GM12878 (cell line): ENCODE results near the gene STMP1.

Source experiments
- BMI1 ChIP-seq: fragments of 450-650 bp; IDR thresholded peaks from 2 replicates; pipeline ENCODE4 v1.6.1; 2016; ENCODE audit warnings: mild to moderate bottlenecking, moderate library complexity, borderline replicate concordance
- CREM ChIP-seq: IDR thresholded peaks from 2 replicates; pipeline ENCODE4 v1.6.1; 2014; ENCODE audit warnings: antibody characterized with exemption, low read depth
- E4F1 ChIP-seq: fragments of 450-650 bp; IDR thresholded peaks from 2 replicates; pipeline ENCODE4 v1.6.1; 2018; ENCODE audit warnings: borderline replicate concordance, mild to moderate bottlenecking; ENCODE audit not compliant: partially characterized antibody
- EGR1 ChIP-seq, 2 experiments: IDR thresholded peaks; 1 replicate in 1 of 2; 2 replicates in 1 of 2; pipeline ENCODE4 v1.6.1; 2011 to 2012; ENCODE audit warnings: low read depth in 2 of 2, low read length in 2 of 2, borderline replicate concordance in 1 of 2, mild to moderate bottlenecking in 1 of 2, moderate library complexity in 1 of 2
- HCFC1 ChIP-seq: fragments of 150-350 bp; IDR thresholded peaks from 2 replicates; pipeline ENCODE4 v1.6.1; 2014; ENCODE audit warnings: low read length
- YY1 ChIP-seq: IDR thresholded peaks from 2 replicates; pipeline ENCODE4 v1.6.1; 2011; ENCODE audit warnings: low read depth, mild to moderate bottlenecking, low read length
- TF ChIP-seq, protein P1 (sequence below), 3 experiments: IDR thresholded peaks in 2 of 3; conservative IDR thresholded peaks in 1 of 3; 2 replicates each; pipeline ENCODE4 v1.5.1; 2011; ENCODE audit warnings: low read depth in 3 of 3, low read length in 3 of 3, mild to moderate bottlenecking in 3 of 3, control low read depth in 2 of 3, moderate library complexity in 2 of 3, inconsistent platforms in 1 of 3, mixed read lengths in 1 of 3; ENCODE audit not compliant: control insufficient read depth in 2 of 3, insufficient read depth in 1 of 3; ENCODE audit errors: extremely low read depth in 1 of 3
- TF ChIP-seq, protein P2 (sequence below): IDR thresholded peaks from 2 replicates; pipeline ENCODE4 v1.6.1; 2011; ENCODE audit warnings: low read depth, low read length, improper control_type of control experiment, borderline replicate concordance

- no peak for TF ChIP-seq EGR1 (IDR thresholded peaks at IDR 0.05; ENCODE audit: borderline replicate concordance in 1 of 2, low read depth in 2 of 2, low read length in 2 of 2)
- no peak for TF ChIP-seq CREM
- TF ChIP-seq HCFC1: no peak
- TF ChIP-seq, protein P1, sequence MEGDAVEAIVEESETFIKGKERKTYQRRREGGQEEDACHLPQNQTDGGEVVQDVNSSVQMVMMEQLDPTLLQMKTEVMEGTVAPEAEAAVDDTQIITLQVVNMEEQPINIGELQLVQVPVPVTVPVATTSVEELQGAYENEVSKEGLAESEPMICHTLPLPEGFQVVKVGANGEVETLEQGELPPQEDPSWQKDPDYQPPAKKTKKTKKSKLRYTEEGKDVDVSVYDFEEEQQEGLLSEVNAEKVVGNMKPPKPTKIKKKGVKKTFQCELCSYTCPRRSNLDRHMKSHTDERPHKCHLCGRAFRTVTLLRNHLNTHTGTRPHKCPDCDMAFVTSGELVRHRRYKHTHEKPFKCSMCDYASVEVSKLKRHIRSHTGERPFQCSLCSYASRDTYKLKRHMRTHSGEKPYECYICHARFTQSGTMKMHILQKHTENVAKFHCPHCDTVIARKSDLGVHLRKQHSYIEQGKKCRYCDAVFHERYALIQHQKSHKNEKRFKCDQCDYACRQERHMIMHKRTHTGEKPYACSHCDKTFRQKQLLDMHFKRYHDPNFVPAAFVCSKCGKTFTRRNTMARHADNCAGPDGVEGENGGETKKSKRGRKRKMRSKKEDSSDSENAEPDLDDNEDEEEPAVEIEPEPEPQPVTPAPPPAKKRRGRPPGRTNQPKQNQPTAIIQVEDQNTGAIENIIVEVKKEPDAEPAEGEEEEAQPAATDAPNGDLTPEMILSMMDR (IDR thresholded peaks at IDR 0.05 in 2 of 3, conservative IDR thresholded peaks at IDR 0.05 in 1 of 3; ENCODE audit: control insufficient read depth in 2 of 3, extremely low read depth in 1 of 3, insufficient read depth in 1 of 3, low read depth in 3 of 3, low read length in 3 of 3): no peak
- TF ChIP-seq E4F1: no peak
- TF ChIP-seq, protein P2, sequence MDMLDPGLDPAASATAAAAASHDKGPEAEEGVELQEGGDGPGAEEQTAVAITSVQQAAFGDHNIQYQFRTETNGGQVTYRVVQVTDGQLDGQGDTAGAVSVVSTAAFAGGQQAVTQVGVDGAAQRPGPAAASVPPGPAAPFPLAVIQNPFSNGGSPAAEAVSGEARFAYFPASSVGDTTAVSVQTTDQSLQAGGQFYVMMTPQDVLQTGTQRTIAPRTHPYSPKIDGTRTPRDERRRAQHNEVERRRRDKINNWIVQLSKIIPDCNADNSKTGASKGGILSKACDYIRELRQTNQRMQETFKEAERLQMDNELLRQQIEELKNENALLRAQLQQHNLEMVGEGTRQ: no peak
- TF ChIP-seq YY1: no peak
- TF ChIP-seq BMI1: no peak
Measured at GRCh38 chr7:135723411-135723810, 61.1 kb downstream of the STMP1 start.
